Measurements from ENCODE around the gene CNPY3.

CNPY3 gene

GRCh38 chr6:42938987-42939809 lies 9.9 kb downstream of the CNPY3 start:
- Histone ChIP-seq H3K4me1 (ENCODE audit: control insufficient read depth, insufficient read depth, low read length) (no peaks in the 10 kb centered on the region), H3K9me3 (ENCODE audit: control insufficient read depth, insufficient read depth, low read depth, low read length) (no peaks in the 10 kb centered on the region), H3K36me3 (ENCODE audit: control insufficient read depth in 2 of 2, insufficient read depth in 1 of 2, low read length in 2 of 2) (peaks cover 20 to 67% of the 10 kb centered on the region in 2 experiments), H3K4me3 (ENCODE audit: low read depth, low read length) (no peak overlapping the region), H3K27ac (ENCODE audit: extremely low read depth, low read depth, low read length) (no peak overlapping the region)
- TF ChIP-seq ZBTB11 (tag by site-specific recombination; conservative IDR thresholded peaks at IDR 0.05; ENCODE audit: low read depth) = no peak
- TF ChIP-seq ZNF521 (tag by site-specific recombination; IDR thresholded peaks at IDR 0.05) = no peak
- TF ChIP-seq TRIM28 (IDR thresholded peaks at IDR 0.05; ENCODE audit: borderline replicate concordance, low read length) = no peak
- CTCF ChIA-PET = interaction anchor here (0.7 kb wide), 1 partner anchor 25 kb away, joined by 4 read pairs; no protein-coding TSS in a partner anchor
- POLR2A ChIA-PET = interaction anchor here (0.7 to 3.3 kb wide), 5 partner anchors 10 to 75 kb away, joined by 3 to 16 read pairs (median 4); partner anchors contain the start of genes CNPY3, KLHDC3, MEA1 and PPP2R5D

- H3K9me3 ChIP-seq (ENCODE audit: control insufficient read depth, insufficient read depth, low read depth, low read length) = no peaks in the 10 kb centered on the region
- no peak overlapping the region for H3K4me3 ChIP-seq (ENCODE audit: low read depth, low read length)
- peaks cover 20 to 61% of the 10 kb centered on the region in 2 experiments for H3K36me3 ChIP-seq (ENCODE audit: control insufficient read depth in 2 of 2, insufficient read depth in 1 of 2, low read length in 2 of 2)
- TF ChIP-seq ZIC2 (tag by site-specific recombination; IDR thresholded peaks at IDR 0.05) = no peak
- no peak for TF ChIP-seq MZF1 (tag by site-specific recombination; IDR thresholded peaks at IDR 0.05; ENCODE audit: borderline replicate concordance)
- no peak for TF ChIP-seq ZNF560 (tag by site-specific recombination; IDR thresholded peaks at IDR 0.05; ENCODE audit: borderline replicate concordance)
- TF ChIP-seq ZNF600 (tag by site-specific recombination; IDR thresholded peaks at IDR 0.05) = no peak
- TF ChIP-seq ZNF366 (tag by site-specific recombination; conservative IDR thresholded peaks at IDR 0.05) = no peak
- TF ChIP-seq ZNF157 (tag by site-specific recombination; IDR thresholded peaks at IDR 0.05) = peak; percentile 79
- TF ChIP-seq ZNF266 (tag by site-specific recombination; IDR thresholded peaks at IDR 0.05; ENCODE audit: low read depth) = no peak
- H3K4me1 ChIP-seq (ENCODE audit: control insufficient read depth, insufficient read depth, low read length) = no peaks in the 10 kb centered on the region
- CTCF ChIA-PET = interaction anchor here (0.7 kb wide), 1 partner anchor 26 kb away, joined by 4 read pairs; no protein-coding TSS in a partner anchor
- POLR2A ChIA-PET = interaction anchor here (1.0 to 3.3 kb wide), 2 partner anchors 10 to 44 kb away, joined by 4 to 16 read pairs; partner anchors contain the start of genes CNPY3 and PPP2R5D
- H3K27ac ChIP-seq (ENCODE audit: extremely low read depth, low read depth, low read length) = no peak overlapping the region
Measured at GRCh38 chr6:42939810-42940167, 10.5 kb downstream of the CNPY3 start.

GRCh38 chr6:42940493-42941045 lies 11.3 kb downstream of the CNPY3 start:
- Histone ChIP-seq H3K36me3 (ENCODE audit: control insufficient read depth in 2 of 2, insufficient read depth in 1 of 2, low read length in 2 of 2) (peaks cover 24 to 56% of the 10 kb centered on the region in 2 experiments), H3K9me3 (ENCODE audit: control insufficient read depth, insufficient read depth, low read depth, low read length) (no peaks in the 10 kb centered on the region), H3K27ac (ENCODE audit: extremely low read depth, low read depth, low read length) (no peak overlapping the region), H3K4me3 (ENCODE audit: low read depth, low read length) (no peak overlapping the region), H3K4me1 (ENCODE audit: control insufficient read depth, insufficient read depth, low read length) (no peaks in the 10 kb centered on the region)
- CTCF ChIA-PET = interaction anchor here (0.6 to 1.0 kb wide), 2 partner anchors 17 to 19 kb away, joined by 3 read pairs; partner anchors contain the start of gene GNMT
- POLR2A ChIA-PET = interaction anchor here (0.6 to 1.1 kb wide), 6 partner anchors 10 to 399 kb away, joined by 3 to 7 read pairs (median 4); partner anchors contain the start of genes CNPY3 and PPP2R5D
- TF ChIP-seq ZNF76 (tag by site-specific recombination; IDR thresholded peaks at IDR 0.05; ENCODE audit: borderline replicate concordance, low read depth) (no peak), ZNF473 (tag by site-specific recombination; IDR thresholded peaks at IDR 0.05) (no peak), ZNF362 (tag by site-specific recombination; IDR thresholded peaks at IDR 0.05) (no peak), ZNF2 (tag by site-specific recombination; IDR thresholded peaks at IDR 0.05) (no peak), ZBTB17 (tag by site-specific recombination; IDR thresholded peaks at IDR 0.05) (no peak), ZNF555 (tag by site-specific recombination; conservative IDR thresholded peaks at IDR 0.05) (no peak), KLF10 (tag by site-specific recombination; IDR thresholded peaks at IDR 0.05) (no peak), EGR2 (tag by site-specific recombination; IDR thresholded peaks at IDR 0.05; ENCODE audit: low read depth) (no peak), ELK4 (IDR thresholded peaks at IDR 0.05; ENCODE audit: borderline replicate concordance, low read depth, low read length) (no peak), ZNF768 (tag by site-specific recombination; IDR thresholded peaks at IDR 0.05) (no peak), ZBTB48 (tag by site-specific recombination; IDR thresholded peaks at IDR 0.05) (no peak), FEZF1 (tag by site-specific recombination; IDR thresholded peaks at IDR 0.05) (no peak), ZNF747 (tag by site-specific recombination; IDR thresholded peaks at IDR 0.05) (no peak), ZBTB26 (tag by site-specific recombination; optimal IDR thresholded peaks at IDR 0.05) (no peak)
